ENCODE results near the gene TMEM219.

GRCh38 chr16:29943846-29944799, 17.8 kb upstream of the TMEM219 start:
- TF ChIP-seq, protein P1, sequence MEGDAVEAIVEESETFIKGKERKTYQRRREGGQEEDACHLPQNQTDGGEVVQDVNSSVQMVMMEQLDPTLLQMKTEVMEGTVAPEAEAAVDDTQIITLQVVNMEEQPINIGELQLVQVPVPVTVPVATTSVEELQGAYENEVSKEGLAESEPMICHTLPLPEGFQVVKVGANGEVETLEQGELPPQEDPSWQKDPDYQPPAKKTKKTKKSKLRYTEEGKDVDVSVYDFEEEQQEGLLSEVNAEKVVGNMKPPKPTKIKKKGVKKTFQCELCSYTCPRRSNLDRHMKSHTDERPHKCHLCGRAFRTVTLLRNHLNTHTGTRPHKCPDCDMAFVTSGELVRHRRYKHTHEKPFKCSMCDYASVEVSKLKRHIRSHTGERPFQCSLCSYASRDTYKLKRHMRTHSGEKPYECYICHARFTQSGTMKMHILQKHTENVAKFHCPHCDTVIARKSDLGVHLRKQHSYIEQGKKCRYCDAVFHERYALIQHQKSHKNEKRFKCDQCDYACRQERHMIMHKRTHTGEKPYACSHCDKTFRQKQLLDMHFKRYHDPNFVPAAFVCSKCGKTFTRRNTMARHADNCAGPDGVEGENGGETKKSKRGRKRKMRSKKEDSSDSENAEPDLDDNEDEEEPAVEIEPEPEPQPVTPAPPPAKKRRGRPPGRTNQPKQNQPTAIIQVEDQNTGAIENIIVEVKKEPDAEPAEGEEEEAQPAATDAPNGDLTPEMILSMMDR (IDR thresholded peaks at IDR 0.05): peak in 1 of 5 experiments; percentile 25
- TF ChIP-seq EP300 (IDR thresholded peaks at IDR 0.05; ENCODE audit: low read depth): no peak

Measured in transverse colon (tissue), 3 donors.